Effector memory CD8-positive, alpha-beta T cell (primary cell): ENCODE measurements around the gene MAFG.

Experiments
- ATAC-seq: fragments of 150-1000 bp; cut with Tn5 transposase; replicated peaks from 2 replicates; pipeline ENCODE4 v1.10.0; 2021; ENCODE audit warnings: mild to moderate bottlenecking, moderate library complexity
- DNase-seq, 3 experiments: peaks; one replicate each; pipeline ENCODE4 v3.0.0; 2021
- H3K27ac Mint-ChIP-seq, 2 donors: one replicate each; pipeline ENCODE4 v1.8.0; 2022; ENCODE audit warnings: mild to moderate bottlenecking in 2 of 2, mixed read lengths in 2 of 2, moderate library complexity in 2 of 2
- H3K27me3 Mint-ChIP-seq, 2 donors: one replicate each; pipeline ENCODE4 v1.8.0; 2022; ENCODE audit warnings: mixed read lengths in 2 of 2
- H3K36me3 Mint-ChIP-seq: one replicate; pipeline ENCODE4 v1.8.0; 2022; ENCODE audit warnings: mild to moderate bottlenecking, moderate library complexity, mixed read lengths; ENCODE audit not compliant: insufficient read depth
- H3K4me1 Mint-ChIP-seq, 2 donors: one replicate each; pipeline ENCODE4 v1.8.0; 2022; ENCODE audit warnings: low read depth in 2 of 2, mixed read lengths in 2 of 2
- H3K4me3 Mint-ChIP-seq, 2 donors: one replicate each; pipeline ENCODE4 v1.8.0; 2022; ENCODE audit warnings: mild to moderate bottlenecking in 2 of 2, mixed read lengths in 2 of 2, moderate library complexity in 2 of 2
- H3K9me3 Mint-ChIP-seq, 2 donors: one replicate each; pipeline ENCODE4 v1.8.0; 2022; ENCODE audit warnings: mixed read lengths in 2 of 2

Gene MAFG

GRCh38 chr17:81884968-81885367 lies 42.6 kb downstream of the MAFG start:
- ATAC-seq: no peak
- peak overlapping the region in 1 of 2 donors; percentile 59 for H3K27ac Mint-ChIP-seq
- H3K27me3 Mint-ChIP-seq: no peaks in the 10 kb centered on the region

GRCh38 chr17:81884520-81884919 lies 43.0 kb downstream of the MAFG start:
- Mint-ChIP-seq H3K27me3 (no peaks in the 10 kb centered on the region), H3K36me3 (peaks cover 88% of the 10 kb centered on the region), H3K27ac (peak overlapping the region in 1 of 2 donors; percentile 59), H3K9me3 (no peaks in the 10 kb centered on the region), H3K4me3 (no peak overlapping the region), H3K4me1 (peaks cover 4 to 14% of the 10 kb centered on the region in 2 donors)
- no peak for DNase-seq
- no peak for ATAC-seq

More at GRCh38 chr17:81884968-81885367, 42.6 kb downstream of the MAFG start:
- no peak for DNase-seq
- H3K4me3 Mint-ChIP-seq: no peak overlapping the region
- H3K4me1 Mint-ChIP-seq: peaks cover 4 to 14% of the 10 kb centered on the region in 2 donors
- H3K9me3 Mint-ChIP-seq: no peaks in the 10 kb centered on the region
- peaks cover 88% of the 10 kb centered on the region for H3K36me3 Mint-ChIP-seq

GRCh38 chr17:81879121-81879520 lies 48.4 kb downstream of the MAFG start:
- no peak for ATAC-seq
- Mint-ChIP-seq H3K9me3 (no peaks in the 10 kb centered on the region), H3K27ac (no peak overlapping the region), H3K4me3 (no peak overlapping the region), H3K36me3 (peaks cover 53% of the 10 kb centered on the region), H3K27me3 (no peaks in the 10 kb centered on the region), H3K4me1 (no peaks in the 10 kb centered on the region)
- DNase-seq: no peak

GRCh38 chr17:81878294-81878693 lies 49.2 kb downstream of the MAFG start:
- H3K36me3 Mint-ChIP-seq: peaks cover 48% of the 10 kb centered on the region
- no peaks in the 10 kb centered on the region for H3K9me3 Mint-ChIP-seq
- DNase-seq (no peak), ATAC-seq (no peak)
- H3K4me3 Mint-ChIP-seq: no peak overlapping the region
- H3K27ac Mint-ChIP-seq: no peak overlapping the region
- no peaks in the 10 kb centered on the region for H3K4me1 Mint-ChIP-seq
- H3K27me3 Mint-ChIP-seq: no peaks in the 10 kb centered on the region

- Mint-ChIP-seq H3K27me3 (no peaks in the 10 kb centered on the region), H3K4me1 (peaks cover 4 to 5% of the 10 kb centered on the region in 2 donors), H3K36me3 (peaks cover 43% of the 10 kb centered on the region), H3K9me3 (no peaks in the 10 kb centered on the region), H3K27ac (peak overlapping the region in 1 of 2 donors; percentile 38), H3K4me3 (no peak overlapping the region)
- ATAC-seq (no peak), DNase-seq (no peak)
These were observed 50.0 kb downstream of the MAFG start for GRCh38 chr17:81877569-81877968.

GRCh38 chr17:81871387-81872230 lies 55.9 kb downstream of the MAFG start:
- peak overlapping the region; percentile 93 for H3K27ac Mint-ChIP-seq
- H3K4me1 Mint-ChIP-seq: peaks cover 19 to 25% of the 10 kb centered on the region in 2 donors

GRCh38 chr17:81870981-81871386 lies 56.6 kb downstream of the MAFG start, which contains the start of gene ARHGDIA:
Gene ARHGDIA (minus strand): TSS chr17:81871337. CDS start chr17:81869930, 1,407 bp downstream.
- Mint-ChIP-seq H3K4me3 (peak within 1 kb of the TSS; percentile 81 to 86), H3K27me3 (no peaks in the 10 kb centered on the region), H3K9me3 (no peaks in the 10 kb centered on the region), H3K4me1 (peaks cover 19 to 25% of the 10 kb centered on the region in 2 donors), H3K36me3 (peaks cover 65% of the 10 kb centered on the region), H3K27ac (peak within 1 kb of the TSS; percentile 93 to 97)
- no peak for DNase-seq
- peak; percentile 72 for ATAC-seq

More at GRCh38 chr17:81871387-81872230, 55.9 kb downstream of the MAFG start:
- H3K27me3 Mint-ChIP-seq: no peaks in the 10 kb centered on the region
- H3K9me3 Mint-ChIP-seq: no peaks in the 10 kb centered on the region
- H3K36me3 Mint-ChIP-seq: peaks cover 65% of the 10 kb centered on the region
- DNase-seq (peak; percentile 93 to 95 (median 95)), ATAC-seq (peak; percentile 47)
- peak overlapping the region; percentile 81 to 82 for H3K4me3 Mint-ChIP-seq

- ATAC-seq: peak; percentile 31
- Mint-ChIP-seq H3K4me3 (peak overlapping the region; percentile 78 to 86), H3K4me1 (peaks cover 21 to 27% of the 10 kb centered on the region in 2 donors), H3K27ac (peak overlapping the region; percentile 85 to 97), H3K36me3 (peaks cover 71% of the 10 kb centered on the region), H3K9me3 (no peaks in the 10 kb centered on the region), H3K27me3 (no peaks in the 10 kb centered on the region)
- peak; percentile 36 to 41 (median 40) for DNase-seq
These were observed 57.2 kb downstream of the MAFG start for GRCh38 chr17:81870131-81870980.

GRCh38 chr17:81869221-81870130 lies 58.1 kb downstream of the MAFG start:
- Mint-ChIP-seq H3K36me3 (peaks cover 80% of the 10 kb centered on the region), H3K4me3 (peak overlapping the region; percentile 78 to 86), H3K27me3 (no peaks in the 10 kb centered on the region), H3K27ac (peak overlapping the region; percentile 85 to 97), H3K9me3 (no peaks in the 10 kb centered on the region), H3K4me1 (peaks cover 22 to 28% of the 10 kb centered on the region in 2 donors)
- ATAC-seq (no peak), DNase-seq (peak in 1 of 3 experiments; percentile 26)

- peaks cover 85% of the 10 kb centered on the region for H3K36me3 Mint-ChIP-seq
- H3K27me3 Mint-ChIP-seq: no peaks in the 10 kb centered on the region
- ATAC-seq (no peak), DNase-seq (no peak)
- H3K4me1 Mint-ChIP-seq: peaks cover 23 to 28% of the 10 kb centered on the region in 2 donors
- peak overlapping the region; percentile 79 to 97 for H3K27ac Mint-ChIP-seq
- no peaks in the 10 kb centered on the region for H3K9me3 Mint-ChIP-seq
- peak overlapping the region; percentile 78 to 86 for H3K4me3 Mint-ChIP-seq
These were observed 58.8 kb downstream of the MAFG start for GRCh38 chr17:81868674-81869220.
